Pancreas (tissue), 10 donors: Measurements from ENCODE around the gene PALLD. TPM values are rescaled to one million over a fixed set of nuclear protein-coding genes. Genes with fewer than 3 reads are reported as not detected.
A peak's percentile ranks its signal among the peaks of the same experiment; 100 is the strongest.

Source experiments
- ATAC-seq, 4 donors: fragments of 200-7000 bp; cut with Tn5 transposase; one replicate each; pipeline versions ENCODE4 v1.8.0 to v1.9.1; 2020; ENCODE audit warnings: mild to moderate bottlenecking in 4 of 4, moderate library complexity in 4 of 4
- DNase-seq, 6 donors: peaks; one replicate each; pipeline ENCODE4 v3.0.0-alpha.2; 2020
- FAIRE-seq: peaks from 2 replicates; lab custom pipeline; 2012; peaks lifted over from hg19 to GRCh38; lab: Jason Lieb, UNC
- H3K27ac ChIP-seq, 4 donors: fragments of 200-600 bp; sonication (generic); 1 replicate in 3 of 4; 2 replicates in 1 of 4; pipeline versions ENCODE4 v1.5.0 to v1.8.0; 2020
- H3K27me3 ChIP-seq, 4 donors: fragments of 200-600 bp; one replicate each; pipeline ENCODE4 v1.8.0; 2021
- H3K36me3 ChIP-seq, 3 donors: fragments of 200-600 bp; sonication (generic) in 1 of 3; one replicate each; pipeline versions ENCODE4 v1.5.0 to v1.8.0; 2020 to 2021
- H3K4me1 ChIP-seq, 3 donors: fragments of 200-600 bp; one replicate each; pipeline ENCODE4 v1.8.0; 2021
- H3K4me3 ChIP-seq, 4 donors: fragments of 200-600 bp; sonication (generic) in 2 of 4; one replicate each; pipeline versions ENCODE4 v1.5.0 to v1.8.0; 2020 to 2021
- H3K9me3 ChIP-seq, 4 donors: fragments of 200-600 bp; one replicate each; pipeline ENCODE4 v1.8.0; 2021
- CTCF ChIP-seq, 4 donors: fragments of 200-600 bp; sonication (generic) in 3 of 4; IDR thresholded peaks; one replicate each; pipeline versions ENCODE4 v1.5.0 to v1.8.0; 2021; ENCODE audit warnings: antibody characterized with exemption in 4 of 4
- WGBS, 2 donors: extraction: QIAGEN DNeasy Blood & Tissue Kit; methylation state at CpG; one replicate each; pipeline ENCODE4 v1.1.7; 2013; 5-methylcytosine and 5-hydroxymethylcytosine counted together
- intact Hi-C, 3 donors: fragments of 100-400 bp; cut with DNase I; formaldehyde crosslinking; loops; one replicate each; pipeline versions ENCODE4 v1.11.1 to v1.14.2; 2022
- polyA plus RNA-seq, 2 donors: library from polyadenylated mRNA; stranded (reverse); fragments of 200-250 nt; gene quantifications; one replicate each; pipeline ENCODE4 v1.2.3, GENCODE V29; 2013
- total RNA-seq, 6 donors: library from RNA; stranded (reverse); fragmentation: NEBNext Ultra II Directional in 4 of 6; extraction: Animal tissue kit (Norgen Biotek cat#: 25700) in 4 of 6; gene quantifications; one replicate each; pipeline versions ENCODE4 v1.2.1 to v1.2.4, GENCODE V29; 2021 to 2023
- donor health status: healthy with polysubstance abuse.
- donor health status: DM: no; HTN: no; CAD: no; lungs with moderate emphysema.
- donor health status: DM: no; HTN: no; CAD: no.
- donor health status: control.
- donor health status: control.
- donor health status: Bipolar disorder and iron deficiency.
- donor health status: DM: yes; HTN: yes; CAD: no.
- donor health status: DM: no; HTN: no; CAD: no.
- donor health status: DM: no; HTN: no; CAD: no.
- donor health status: DM: yes; HTN: yes; CAD: no.

PALLD gene
- total and polyA plus RNA-seq, 8 donors = 4.4 to 44.2 (median 14.1) TPM

DNA sequence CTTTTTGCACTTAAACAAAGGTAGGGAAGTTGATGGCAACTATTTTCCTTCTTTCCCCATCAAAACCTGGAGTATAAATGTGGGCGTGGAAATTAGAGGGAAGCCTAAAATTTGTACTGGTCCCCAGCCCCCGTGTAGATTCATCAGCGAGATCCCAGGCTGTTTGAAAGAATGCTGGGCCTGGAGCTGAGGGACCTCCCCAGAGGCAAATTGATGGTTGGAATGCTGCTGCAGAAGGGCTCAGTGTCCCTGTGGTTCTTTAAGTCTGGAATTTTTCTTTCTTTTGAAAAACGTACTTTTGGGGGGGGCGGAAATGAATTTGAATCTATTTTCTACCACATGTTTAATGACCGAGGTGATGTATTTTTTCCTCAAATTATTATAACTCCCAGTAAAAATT lies 316.0 kb downstream of the PALLD start:
- 61 to 65% methylated on average over 6 of the region's 6 CpGs for WGBS, 2 donors
- intact Hi-C loops = no loop called here
- H3K9me3 ChIP-seq = no peaks in the 10 kb centered on the region
- no peak for FAIRE-seq
- TF ChIP-seq CTCF (IDR thresholded peaks at IDR 0.05) = no peak
- H3K4me1 ChIP-seq = peaks cover 5 to 8% (median 7%) of the 10 kb centered on the region in 3 donors
- no peak for DNase-seq
- H3K36me3 ChIP-seq = no peaks in the 10 kb centered on the region
- no peak overlapping the region for H3K27ac ChIP-seq
- H3K27me3 ChIP-seq = no peaks in the 10 kb centered on the region
- no peak for ATAC-seq
- H3K4me3 ChIP-seq = no peak overlapping the region

- Histone ChIP-seq H3K9me3 (no peaks in the 10 kb centered on the region), H3K4me1 (peaks cover 5 to 8% (median 7%) of the 10 kb centered on the region in 3 donors), H3K4me3 (no peak overlapping the region), H3K27me3 (no peaks in the 10 kb centered on the region), H3K27ac (no peak overlapping the region), H3K36me3 (no peaks in the 10 kb centered on the region)
- intact Hi-C loops = no loop called here
- WGBS, 2 donors = 61 to 67% methylated on average over 3 of the region's 3 CpGs
- TF ChIP-seq CTCF (IDR thresholded peaks at IDR 0.05) = no peak
- ATAC-seq = no peak
- DNase-seq = no peak
- no peak for FAIRE-seq
Measured at GRCh38 chr4:168813890-168814289, 317.0 kb downstream of the PALLD start.

DNA sequence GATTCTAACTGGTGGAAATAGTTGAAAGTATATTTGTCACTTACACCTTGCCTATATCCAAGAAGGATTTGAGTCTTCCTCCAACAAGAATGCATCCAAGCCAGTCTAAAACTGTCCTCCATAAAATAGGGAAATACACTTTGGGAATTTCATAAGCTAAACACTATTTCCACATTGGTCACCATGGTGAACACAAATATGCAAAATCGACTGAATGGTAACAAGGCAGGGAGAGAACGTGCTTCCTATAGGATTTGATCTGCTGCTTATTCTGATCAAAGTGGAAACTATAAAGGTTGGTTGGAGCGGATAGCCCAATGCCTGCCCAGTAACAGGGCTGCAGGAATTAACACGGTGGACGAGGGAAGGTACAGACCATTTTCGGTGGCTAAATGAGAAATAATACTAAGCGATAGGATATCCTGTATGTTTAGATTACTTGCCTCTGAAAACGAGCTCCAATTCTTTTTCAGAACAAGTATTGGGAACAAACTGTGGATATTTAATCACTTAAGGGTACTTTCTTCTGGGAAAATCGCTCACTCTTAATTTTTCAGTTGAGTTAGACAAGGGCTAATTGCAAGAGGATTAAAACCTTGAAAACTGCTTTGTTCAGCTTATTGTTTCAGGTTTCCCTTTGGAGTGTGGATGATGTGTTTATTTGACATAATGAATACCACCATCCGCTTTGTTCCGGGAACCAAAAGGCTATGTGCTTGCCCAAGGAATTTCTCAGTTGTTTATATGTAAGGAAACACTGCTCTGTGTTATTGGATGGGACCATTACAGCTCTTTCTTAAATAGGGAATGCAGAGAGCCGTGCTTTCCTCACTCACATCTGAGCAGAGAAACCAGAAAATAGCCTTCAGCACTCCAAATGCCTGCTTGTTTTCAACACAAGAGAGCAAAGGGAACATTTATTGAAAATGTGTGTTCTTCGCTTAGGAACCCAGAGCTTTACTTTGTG lies 318.8 kb downstream of the PALLD start:
- Histone ChIP-seq H3K27me3 (no peaks in the 10 kb centered on the region), H3K36me3 (no peaks in the 10 kb centered on the region), H3K4me1 (peaks cover 5 to 8% (median 7%) of the 10 kb centered on the region in 3 donors), H3K9me3 (no peaks in the 10 kb centered on the region), H3K4me3 (no peak overlapping the region), H3K27ac (peak overlapping the region in 1 of 4 donors; percentile 23)
- ATAC-seq (peak in 1 of 4 donors; percentile 16), FAIRE-seq (peak; percentile 96), DNase-seq (no peak)
- intact Hi-C loops = no loop called here
- no peak for TF ChIP-seq CTCF (IDR thresholded peaks at IDR 0.05)
- WGBS, 2 donors = 60 to 61% methylated on average over 13 of the region's 13 CpGs

DNA sequence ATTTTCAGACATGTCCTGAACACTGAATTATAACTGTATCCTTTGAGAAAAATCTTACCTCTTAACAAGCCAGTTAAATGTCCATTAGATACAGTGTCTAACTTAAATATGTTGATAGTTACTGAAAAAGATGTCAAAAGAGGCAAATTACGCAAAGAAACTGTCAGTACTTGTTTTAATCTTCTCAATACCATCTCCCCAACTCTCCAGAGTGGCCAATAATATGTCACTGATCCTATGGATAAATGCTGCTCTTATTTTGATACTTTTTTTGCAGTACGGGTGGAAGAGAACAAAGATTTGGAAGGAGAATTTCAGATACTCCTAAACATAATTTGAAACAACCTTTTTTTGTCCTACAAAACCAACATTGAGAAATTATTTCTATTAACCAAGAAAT lies 320.5 kb downstream of the PALLD start:
- WGBS, 2 donors = 50% methylated on average over 2 of the region's 2 CpGs
- TF ChIP-seq CTCF (IDR thresholded peaks at IDR 0.05) = no peak
- ATAC-seq = no peak
- Histone ChIP-seq H3K27ac (peak overlapping the region in 1 of 4 donors; percentile 9), H3K4me3 (no peak overlapping the region), H3K27me3 (no peaks in the 10 kb centered on the region), H3K9me3 (no peaks in the 10 kb centered on the region), H3K36me3 (no peaks in the 10 kb centered on the region), H3K4me1 (peaks cover 5 to 8% (median 7%) of the 10 kb centered on the region in 3 donors)
- intact Hi-C loops = no loop called here
- FAIRE-seq = no peak
- no peak for DNase-seq

DNA sequence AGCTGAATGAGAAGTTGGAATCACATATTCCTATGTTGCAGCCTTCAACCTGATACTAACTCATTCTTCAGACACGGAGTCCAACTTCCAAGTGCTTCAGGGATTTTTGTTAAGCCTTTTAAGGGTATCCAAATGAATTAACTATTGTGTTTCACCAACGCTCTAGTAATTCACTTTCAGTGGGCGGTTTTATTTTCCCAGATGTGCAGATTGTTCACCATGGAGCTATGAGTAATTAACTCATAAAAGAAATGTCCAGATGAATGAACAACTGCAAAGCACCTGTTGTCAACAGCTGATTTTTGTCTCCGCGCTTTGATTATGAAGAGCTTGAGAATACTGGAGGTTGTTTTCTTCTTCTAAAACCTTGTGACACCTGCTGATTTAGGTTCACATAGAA lies 325.6 kb downstream of the PALLD start:
- WGBS, 2 donors = 91 to 94% methylated on average over 5 of the region's 5 CpGs
- DNase-seq (no peak), FAIRE-seq (no peak), ATAC-seq (no peak)
- no peaks in the 10 kb centered on the region for H3K36me3 ChIP-seq
- H3K27ac ChIP-seq = no peak overlapping the region
- no peaks in the 10 kb centered on the region for H3K9me3 ChIP-seq
- peaks cover 0 to 2% (median 1%) of the 10 kb centered on the region in 3 donors for H3K4me1 ChIP-seq
- intact Hi-C loops = no loop called here
- no peak for TF ChIP-seq CTCF (IDR thresholded peaks at IDR 0.05)
- no peak overlapping the region for H3K4me3 ChIP-seq
- no peaks in the 10 kb centered on the region for H3K27me3 ChIP-seq
